ENCODE data around the gene SAP130.
"Not testable (repeated sequence)": the region's sequence is repeated elsewhere in the genome, so short reads cannot be mapped to it uniquely, and the experiment has no call there.

SAP130 gene

GRCh38 chr2:127945281-127945680 is 82.6 kb downstream of the SAP130 start:
- no peak for DNase-seq

GRCh38 chr2:127943186-127943585 is 84.7 kb downstream of the SAP130 start:
- DNase-seq, result no peak

GRCh38 chr2:127942002-127942401 is 85.9 kb downstream of the SAP130 start:
- DNase-seq, result no peak

- no peak for DNase-seq
Observed at GRCh38 chr2:127941461-127941860, 86.4 kb downstream of the SAP130 start.

- no peak for DNase-seq
Observed at GRCh38 chr2:127940641-127941040, 87.2 kb downstream of the SAP130 start.

DNA sequence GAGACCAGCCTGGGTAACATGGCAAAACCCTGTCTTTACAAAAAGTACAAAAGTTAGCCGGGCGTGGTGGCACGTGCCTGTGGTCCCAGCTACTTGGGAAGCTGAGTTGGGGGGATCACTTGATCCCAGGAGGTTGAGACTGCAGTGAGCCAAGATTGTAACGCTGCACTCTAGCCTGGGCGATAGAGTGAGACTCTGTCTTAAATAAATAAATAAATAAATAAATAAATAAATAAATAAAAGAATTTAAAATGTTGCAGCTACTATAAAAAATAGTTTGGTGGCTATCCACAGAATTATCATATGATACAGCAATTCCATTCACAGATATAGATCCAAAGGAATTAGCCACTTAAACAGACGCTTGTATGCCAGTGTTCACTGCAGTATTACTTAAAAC is 92.5 kb downstream of the SAP130 start:
- no peak for DNase-seq

GRCh38 chr2:127932199-127932876 is 95.5 kb downstream of the SAP130 start:
- no peak for DNase-seq

GRCh38 chr2:127929449-127929848 is 98.4 kb downstream of the SAP130 start:
- DNase-seq, result no peak

- no peak for DNase-seq
Observed at GRCh38 chr2:127927384-127927783, 100.5 kb downstream of the SAP130 start.

GRCh38 chr2:127917916-127918315 is 109.9 kb downstream of the SAP130 start:
- DNase-seq, result no peak

DNA sequence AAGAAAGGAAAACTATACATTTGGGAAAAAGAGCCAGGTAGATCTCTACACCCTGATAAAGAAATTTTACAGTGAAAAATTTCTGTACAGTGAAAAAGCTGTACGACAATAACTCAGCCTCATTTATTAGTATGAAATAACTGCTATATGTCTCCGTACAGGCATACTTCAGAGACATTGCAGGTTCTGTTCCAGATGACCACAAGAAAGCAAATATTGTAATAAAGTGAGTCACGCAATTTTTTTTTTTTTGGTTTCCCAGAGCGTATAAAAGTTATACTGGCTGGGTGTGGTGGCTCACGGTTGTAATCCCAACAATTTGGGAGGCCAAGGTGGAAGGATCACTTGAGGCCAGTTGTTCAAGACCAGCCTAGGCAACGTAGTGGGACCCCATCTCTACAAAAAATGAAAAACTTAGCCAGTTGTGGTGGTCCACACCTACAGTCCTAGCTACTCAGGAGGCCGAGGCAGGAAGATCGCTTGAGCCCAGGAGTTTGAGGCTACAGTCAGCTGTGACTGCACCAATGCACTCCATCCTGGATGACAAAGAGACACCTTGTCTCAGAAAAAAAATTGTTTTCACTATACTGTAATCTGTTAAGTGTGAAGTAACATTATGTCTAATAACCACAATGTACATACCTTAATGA is 113.9 kb downstream of the SAP130 start:
- no peak for DNase-seq

GRCh38 chr2:127911737-127912136 is 116.1 kb downstream of the SAP130 start:
- no peak for DNase-seq

GRCh38 chr2:127910415-127910814 is 117.4 kb downstream of the SAP130 start:
- no peak for DNase-seq

DNA sequence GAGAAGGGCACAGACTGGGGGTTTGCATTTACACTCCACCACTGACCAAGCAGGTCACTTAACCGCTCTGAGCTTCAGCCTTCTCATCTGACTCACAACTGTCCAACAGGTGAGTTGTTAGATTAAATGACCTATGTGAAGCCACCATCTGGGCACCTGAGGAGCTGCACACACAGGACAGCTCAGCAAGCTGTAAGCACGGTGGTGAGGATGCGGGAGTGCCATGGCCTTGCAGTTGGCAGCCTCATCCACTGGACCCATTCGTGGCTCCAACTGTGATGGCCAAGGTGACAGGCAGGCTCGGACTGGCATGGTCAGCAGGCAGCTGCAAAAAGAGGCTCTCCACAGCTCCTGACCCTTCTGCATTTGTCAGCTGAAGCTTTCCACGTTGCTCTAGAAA is 118.8 kb downstream of the SAP130 start:
- DNase-seq, result no peak

GRCh38 chr2:127907733-127908400 is 120.0 kb downstream of the SAP130 start:
- not testable (repeated sequence) for DNase-seq

DNA sequence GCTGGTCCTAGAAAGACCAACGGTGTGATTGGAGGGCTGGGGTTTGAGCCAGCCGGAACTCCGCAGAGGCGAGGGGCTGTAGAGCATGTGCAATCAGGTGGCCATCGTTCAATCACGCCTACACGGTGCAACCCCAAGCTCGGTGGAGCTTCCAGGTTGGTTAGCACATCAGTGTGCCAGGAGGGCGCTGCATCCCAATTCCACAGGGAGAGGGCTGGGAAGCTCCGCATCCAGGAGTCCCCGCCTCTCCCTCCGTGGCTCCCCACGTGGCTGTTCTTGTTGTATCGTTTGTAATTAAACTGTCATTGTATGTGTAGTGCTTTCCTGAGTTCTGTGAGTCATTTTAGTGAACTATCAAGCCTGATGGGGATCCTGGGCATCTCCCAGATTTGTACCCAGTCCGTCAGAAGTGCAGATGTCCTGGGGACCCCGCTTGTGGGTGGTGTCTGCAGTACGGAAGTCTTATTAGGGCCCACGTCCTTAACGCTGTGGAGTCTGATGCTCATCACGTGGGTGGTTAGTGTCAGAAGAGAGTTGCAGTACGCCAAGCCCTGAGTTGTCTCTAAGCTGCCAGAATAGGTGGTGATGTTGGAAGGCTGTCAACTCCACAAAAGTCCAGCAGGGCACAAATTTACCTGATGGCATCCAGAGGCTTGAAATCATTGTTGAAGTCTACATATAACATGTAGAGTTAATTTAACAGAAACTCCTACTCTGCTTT is 121.5 kb downstream of the SAP130 start:
- no peak for DNase-seq

DNA sequence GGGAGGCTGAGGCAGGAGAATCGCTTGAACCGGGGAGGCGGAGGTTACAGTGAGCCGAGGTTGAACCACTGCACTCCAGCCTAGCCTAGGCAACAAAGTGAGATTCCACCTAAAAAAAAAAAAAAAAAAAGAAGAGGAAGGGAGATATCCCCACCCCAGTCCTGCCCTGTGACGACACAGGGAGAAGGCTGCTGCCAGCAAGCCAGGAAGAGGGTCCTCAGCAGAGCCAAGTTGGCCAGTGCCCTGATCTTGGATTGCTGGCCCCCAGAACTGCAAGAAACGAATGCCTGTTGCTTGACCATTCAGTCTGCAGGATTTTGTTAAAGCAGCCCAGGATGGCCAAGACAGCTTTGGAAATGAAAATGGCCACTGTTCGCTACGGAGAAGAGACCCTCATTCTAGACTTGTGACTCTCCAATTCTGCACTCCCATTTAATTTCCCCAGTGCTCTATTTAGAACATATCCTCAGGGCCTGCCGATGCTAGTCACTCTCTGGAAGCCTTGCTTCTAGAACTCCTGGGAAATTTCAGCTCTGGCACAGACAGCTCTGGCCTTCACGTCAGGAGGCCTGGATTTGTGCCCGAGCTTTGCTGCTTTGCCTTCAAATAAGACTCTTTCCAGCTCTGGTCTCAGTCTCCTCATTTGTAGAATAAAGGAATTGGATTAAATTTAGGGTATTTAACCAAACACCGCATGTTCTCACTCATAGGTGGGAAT is 126.4 kb downstream of the SAP130 start:
- no peak for DNase-seq

- DNase-seq, result no peak
Observed at GRCh38 chr2:127897531-127898211, 130.2 kb downstream of the SAP130 start.

GRCh38 chr2:127893494-127893893 is 134.4 kb downstream of the SAP130 start:
- DNase-seq, result no peak

DNA sequence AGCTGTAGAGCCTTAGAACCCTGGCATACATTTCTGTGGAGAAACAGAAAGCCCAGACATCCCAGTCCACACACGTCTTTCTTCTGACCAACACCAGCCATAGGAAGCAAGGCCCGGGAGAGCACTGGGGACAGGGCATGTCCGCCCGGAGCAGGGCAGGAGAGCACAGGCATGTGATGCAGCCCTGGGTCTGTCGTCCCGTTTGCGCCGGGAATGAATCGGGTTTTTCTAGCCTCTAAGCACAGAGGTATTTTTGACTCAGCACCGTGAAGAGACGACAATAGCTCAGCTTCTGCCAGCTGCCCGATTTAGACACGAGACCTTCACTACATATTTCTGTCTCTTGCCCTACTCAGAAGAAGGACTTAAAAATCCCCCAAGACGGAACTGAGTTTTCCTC is 134.8 kb downstream of the SAP130 start:
- DNase-seq, result no peak

DNA sequence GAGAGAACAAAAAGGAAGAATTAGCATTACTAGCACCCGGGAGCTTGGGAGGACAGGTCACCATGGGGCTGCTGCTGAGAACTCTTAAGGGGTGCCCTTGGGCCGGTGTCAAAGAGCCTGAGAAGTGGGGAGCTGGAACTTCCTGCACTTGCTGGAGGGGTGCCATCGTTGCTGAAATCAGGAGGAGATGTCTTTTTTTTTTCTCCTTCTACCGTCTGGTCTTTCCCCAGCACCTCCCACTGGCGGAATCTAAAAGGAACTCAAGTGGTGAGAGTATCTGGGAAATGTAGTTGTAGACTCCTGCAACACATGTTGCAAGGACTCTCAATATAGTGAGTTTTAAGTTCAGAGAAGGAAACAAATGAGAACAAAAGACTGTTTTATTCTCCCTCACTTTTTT is 136.0 kb downstream of the SAP130 start:
- DNase-seq, result no peak

All from NCI-H1436 treated with DMSO at 0.1 percent for 48 hours (cell line).